ENCODE data around the gene FAAP100. TPM values are rescaled to one million over a fixed set of nuclear protein-coding genes. Genes with fewer than 3 reads are reported as not detected.
A peak's percentile ranks its signal among the peaks of the same experiment; 100 is the strongest.

Gene FAAP100
- polyA plus RNA-seq, 1 donor: 26.9 TPM

GRCh38 chr17:81499601-81499970 lies 52.6 kb downstream of the FAAP100 start:
- Histone ChIP-seq H3K27me3 (ENCODE audit: control insufficient read depth, insufficient read depth, low read length) (peaks cover 15% of the 10 kb centered on the region), H3K27ac (ENCODE audit: low read length) (no peak overlapping the region), H3K4me3 (ENCODE audit: low read length) (no peak overlapping the region), H3K36me3 (ENCODE audit: control insufficient read depth, insufficient read depth, low read length) (no peaks in the 10 kb centered on the region), H3K4me1 (ENCODE audit: control insufficient read depth, insufficient read depth, low read length) (no peaks in the 10 kb centered on the region), H3K9me3 (ENCODE audit: control insufficient read depth, low read depth, low read length) (no peaks in the 10 kb centered on the region)
- no peak for DNase-seq
- no CpG with 5 or more reads among the region's 12 CpGs for WGBS (ENCODE audit: insufficient coverage, low lambda C conversion rate)

GRCh38 chr17:81498953-81499600 lies 53.1 kb downstream of the FAAP100 start:
- H3K9me3 ChIP-seq (ENCODE audit: control insufficient read depth, low read depth, low read length): no peaks in the 10 kb centered on the region
- DNase-seq: no peak
- WGBS (ENCODE audit: insufficient coverage, low lambda C conversion rate): no CpG with 5 or more reads among the region's 64 CpGs
- no peak overlapping the region for H3K4me3 ChIP-seq (ENCODE audit: low read length)
- H3K27me3 ChIP-seq (ENCODE audit: control insufficient read depth, insufficient read depth, low read length): peaks cover 15% of the 10 kb centered on the region
- H3K4me1 ChIP-seq (ENCODE audit: control insufficient read depth, insufficient read depth, low read length): no peaks in the 10 kb centered on the region
- no peak overlapping the region for H3K27ac ChIP-seq (ENCODE audit: low read length)
- H3K36me3 ChIP-seq (ENCODE audit: control insufficient read depth, insufficient read depth, low read length): no peaks in the 10 kb centered on the region

DNA sequence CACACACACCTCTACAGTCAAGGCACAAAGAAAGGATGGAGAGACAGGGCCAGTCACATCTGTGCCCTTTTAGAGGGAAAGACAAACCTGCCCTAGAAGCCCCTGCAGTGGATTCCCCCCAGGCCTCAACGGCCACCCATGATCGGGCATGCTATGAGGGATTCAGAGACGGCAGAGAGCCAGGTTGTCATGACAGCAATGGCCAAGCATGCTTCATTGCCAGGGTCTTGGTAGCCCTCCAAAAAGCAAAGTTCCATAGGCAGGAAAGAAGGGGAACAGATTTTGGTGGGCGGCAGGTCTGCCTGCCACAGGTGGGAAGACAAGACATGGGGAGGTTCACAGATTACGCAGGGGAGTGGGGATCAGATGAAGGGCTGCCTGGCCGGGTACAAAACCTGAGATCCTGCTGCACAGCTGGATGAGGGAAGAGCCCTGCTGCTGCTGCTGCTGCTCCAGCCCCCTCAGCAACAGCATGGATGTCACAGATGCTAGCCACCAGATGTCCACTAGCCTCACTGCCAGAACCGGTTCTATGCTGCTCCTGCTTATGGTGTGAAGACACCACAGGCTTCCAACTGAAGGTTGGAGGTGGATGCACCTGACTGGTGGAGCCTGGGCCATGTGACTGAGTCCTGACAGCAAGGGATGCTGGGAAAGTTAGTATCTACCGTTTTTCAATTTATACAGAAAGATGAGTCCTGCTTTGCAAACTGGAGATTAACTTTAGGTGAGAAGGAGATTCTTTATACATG lies 57.4 kb downstream of the FAAP100 start:
- WGBS (ENCODE audit: insufficient coverage, low lambda C conversion rate): 83% methylated on average over 1 of the region's 8 CpGs

DNA sequence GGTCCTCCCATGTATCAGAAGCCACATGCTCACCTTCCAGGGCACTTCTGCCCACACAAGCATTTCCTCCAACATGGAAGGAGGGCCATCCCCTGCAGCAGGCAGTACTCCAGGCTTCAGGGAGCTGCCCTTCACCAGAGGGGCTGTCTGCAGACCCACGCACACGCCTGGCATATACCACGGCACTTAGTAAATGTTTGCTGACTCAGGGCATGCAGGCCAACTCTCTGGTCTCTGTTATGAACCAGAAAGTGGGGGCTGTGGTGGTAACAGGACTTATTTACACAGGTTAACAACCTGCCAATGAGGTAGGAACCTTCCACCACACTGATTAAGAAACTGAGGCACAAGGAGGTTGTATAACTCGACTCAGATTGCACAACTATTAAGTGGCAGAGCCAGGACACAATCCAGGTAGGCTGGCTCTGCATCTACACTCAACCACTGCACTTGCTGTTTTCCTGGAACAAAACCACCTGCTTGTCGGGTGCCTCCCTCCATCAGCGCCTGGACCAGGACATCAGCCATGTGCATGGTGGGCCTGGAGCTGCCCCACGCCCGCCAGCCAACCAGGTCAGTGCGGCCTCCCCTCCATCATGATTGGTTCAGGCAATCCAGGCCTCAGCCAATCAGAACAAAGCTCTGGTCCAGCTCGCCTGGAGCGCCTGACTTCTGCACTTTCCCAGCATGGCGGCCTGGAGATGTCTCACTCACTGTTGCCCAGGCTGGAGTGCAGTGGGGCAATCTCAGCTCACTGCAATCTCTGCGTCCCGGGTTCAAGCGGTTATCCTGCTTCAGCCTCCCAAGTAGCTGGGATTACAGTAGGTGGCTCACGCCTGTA lies 58.7 kb downstream of the FAAP100 start:
- peaks cover 26% of the 10 kb centered on the region for H3K4me1 ChIP-seq (ENCODE audit: control insufficient read depth, insufficient read depth, low read length)
- no peak overlapping the region for H3K4me3 ChIP-seq (ENCODE audit: low read length)
- WGBS (ENCODE audit: insufficient coverage, low lambda C conversion rate): no CpG with 5 or more reads among the region's 16 CpGs
- DNase-seq: no peak
- peaks cover 3% of the 10 kb centered on the region for H3K27me3 ChIP-seq (ENCODE audit: control insufficient read depth, insufficient read depth, low read length)
- H3K9me3 ChIP-seq (ENCODE audit: control insufficient read depth, low read depth, low read length): peaks cover 3% of the 10 kb centered on the region
- H3K36me3 ChIP-seq (ENCODE audit: control insufficient read depth, insufficient read depth, low read length): no peaks in the 10 kb centered on the region
- no peak overlapping the region for H3K27ac ChIP-seq (ENCODE audit: low read length)

More for the DNA sequence above, 57.4 kb downstream of the FAAP100 start:
- Histone ChIP-seq H3K4me1 (ENCODE audit: control insufficient read depth, insufficient read depth, low read length) (peaks cover 19% of the 10 kb centered on the region), H3K27ac (ENCODE audit: low read length) (no peak overlapping the region), H3K4me3 (ENCODE audit: low read length) (no peak overlapping the region), H3K27me3 (ENCODE audit: control insufficient read depth, insufficient read depth, low read length) (peaks cover 15% of the 10 kb centered on the region), H3K36me3 (ENCODE audit: control insufficient read depth, insufficient read depth, low read length) (no peaks in the 10 kb centered on the region), H3K9me3 (ENCODE audit: control insufficient read depth, low read depth, low read length) (no peaks in the 10 kb centered on the region)
- DNase-seq: no peak

- no peaks in the 10 kb centered on the region for H3K36me3 ChIP-seq (ENCODE audit: control insufficient read depth, insufficient read depth, low read length)
- H3K9me3 ChIP-seq (ENCODE audit: control insufficient read depth, low read depth, low read length): peaks cover 4% of the 10 kb centered on the region
- no peak overlapping the region for H3K4me3 ChIP-seq (ENCODE audit: low read length)
- H3K27ac ChIP-seq (ENCODE audit: low read length): no peak overlapping the region
- no peak for DNase-seq
- WGBS (ENCODE audit: insufficient coverage, low lambda C conversion rate): 100% methylated on average over 1 of the region's 9 CpGs
- H3K27me3 ChIP-seq (ENCODE audit: control insufficient read depth, insufficient read depth, low read length): peaks cover 3% of the 10 kb centered on the region
- peaks cover 27% of the 10 kb centered on the region for H3K4me1 ChIP-seq (ENCODE audit: control insufficient read depth, insufficient read depth, low read length)
Observed at GRCh38 chr17:81492706-81493105, 59.4 kb downstream of the FAAP100 start.

DNA sequence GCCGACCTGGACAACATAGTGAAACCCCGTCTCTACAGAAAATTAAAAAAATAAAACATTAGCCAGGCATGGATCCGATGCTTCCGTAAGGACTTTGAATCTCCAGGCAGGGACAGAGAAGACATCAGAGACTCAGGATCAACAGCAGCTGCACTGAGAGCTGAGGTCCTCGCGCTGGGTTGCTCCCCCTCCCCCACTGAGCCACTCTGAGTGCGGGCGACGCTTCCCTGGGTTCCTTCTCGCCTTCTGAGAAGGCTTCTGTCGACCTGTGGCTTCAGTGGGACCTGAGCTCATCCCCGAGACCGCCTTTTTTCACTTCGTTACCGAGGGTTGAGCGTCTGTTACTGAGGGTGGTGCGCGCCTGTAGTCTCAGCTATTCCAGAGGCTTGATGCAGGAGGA lies 60.0 kb downstream of the FAAP100 start:
- H3K4me3 ChIP-seq (ENCODE audit: low read length): no peak overlapping the region
- H3K27ac ChIP-seq (ENCODE audit: low read length): no peak overlapping the region
- H3K4me1 ChIP-seq (ENCODE audit: control insufficient read depth, insufficient read depth, low read length): peaks cover 30% of the 10 kb centered on the region
- H3K9me3 ChIP-seq (ENCODE audit: control insufficient read depth, low read depth, low read length): peaks cover 4% of the 10 kb centered on the region
- no peak for DNase-seq
- peaks cover 3% of the 10 kb centered on the region for H3K27me3 ChIP-seq (ENCODE audit: control insufficient read depth, insufficient read depth, low read length)
- no peaks in the 10 kb centered on the region for H3K36me3 ChIP-seq (ENCODE audit: control insufficient read depth, insufficient read depth, low read length)
- no CpG with 5 or more reads among the region's 18 CpGs for WGBS (ENCODE audit: insufficient coverage, low lambda C conversion rate)

DNA sequence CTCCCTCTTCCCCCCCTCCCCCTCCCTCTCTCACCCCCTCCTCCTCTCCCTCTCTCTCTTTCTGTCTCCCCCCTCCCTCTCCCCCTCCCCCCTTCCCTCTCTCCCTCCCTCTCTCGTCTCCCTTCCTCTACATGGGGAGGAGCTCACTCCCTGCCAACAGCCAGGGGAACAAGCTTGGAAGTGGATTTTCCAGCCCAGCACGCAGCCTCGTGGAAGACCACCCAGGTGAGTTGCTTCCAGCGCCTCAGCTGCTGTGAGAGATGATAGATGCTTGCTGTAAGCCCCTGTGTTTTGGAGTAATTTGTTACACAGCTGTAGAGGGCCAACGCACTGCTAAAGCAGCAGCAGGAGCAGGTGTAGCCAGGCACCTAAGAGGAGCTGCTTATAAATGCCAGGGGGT lies 60.4 kb downstream of the FAAP100 start:
- peaks cover 3% of the 10 kb centered on the region for H3K27me3 ChIP-seq (ENCODE audit: control insufficient read depth, insufficient read depth, low read length)
- DNase-seq: peak in 1 of 2 donors; percentile 8
- peaks cover 32% of the 10 kb centered on the region for H3K4me1 ChIP-seq (ENCODE audit: control insufficient read depth, insufficient read depth, low read length)
- no peak overlapping the region for H3K27ac ChIP-seq (ENCODE audit: low read length)
- H3K4me3 ChIP-seq (ENCODE audit: low read length): no peak overlapping the region
- peaks cover 4% of the 10 kb centered on the region for H3K9me3 ChIP-seq (ENCODE audit: control insufficient read depth, low read depth, low read length)
- WGBS (ENCODE audit: insufficient coverage, low lambda C conversion rate): no CpG with 5 or more reads among the region's 5 CpGs
- H3K36me3 ChIP-seq (ENCODE audit: control insufficient read depth, insufficient read depth, low read length): no peaks in the 10 kb centered on the region

DNA sequence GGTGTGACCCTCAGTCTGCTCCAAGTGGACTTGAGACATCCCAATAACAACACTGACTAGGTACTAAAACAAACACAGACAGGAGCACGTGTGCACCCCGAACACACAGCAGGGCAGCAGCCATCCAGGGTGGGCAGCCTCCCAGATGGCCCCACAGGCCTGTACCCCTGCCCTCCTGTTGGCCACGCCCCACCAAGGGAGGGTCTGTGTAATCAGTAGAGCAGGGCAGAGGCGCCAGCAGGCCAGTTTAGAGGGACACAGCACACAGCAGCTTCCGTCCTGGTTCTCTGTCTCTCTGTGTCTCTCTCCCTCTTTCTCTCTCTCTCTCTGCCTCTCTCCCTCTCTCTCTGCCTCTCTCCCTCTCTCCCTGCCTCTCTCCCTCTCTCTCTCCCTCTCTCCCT lies 61.0 kb downstream of the FAAP100 start:
- H3K36me3 ChIP-seq (ENCODE audit: control insufficient read depth, insufficient read depth, low read length): no peaks in the 10 kb centered on the region
- no CpG with 5 or more reads among the region's 5 CpGs for WGBS (ENCODE audit: insufficient coverage, low lambda C conversion rate)
- H3K4me3 ChIP-seq (ENCODE audit: low read length): no peak overlapping the region
- peaks cover 32% of the 10 kb centered on the region for H3K4me1 ChIP-seq (ENCODE audit: control insufficient read depth, insufficient read depth, low read length)
- DNase-seq: peak; percentile 84 to 89
- peak overlapping the region; percentile 11 for H3K27ac ChIP-seq (ENCODE audit: low read length)
- peaks cover 4% of the 10 kb centered on the region for H3K9me3 ChIP-seq (ENCODE audit: control insufficient read depth, low read depth, low read length)
- no peaks in the 10 kb centered on the region for H3K27me3 ChIP-seq (ENCODE audit: control insufficient read depth, insufficient read depth, low read length)

- Histone ChIP-seq H3K4me3 (ENCODE audit: low read length) (no peak overlapping the region), H3K27ac (ENCODE audit: low read length) (peak overlapping the region; percentile 11)
- whole genome bisulfite sequencing (ENCODE audit: insufficient coverage, low lambda C conversion rate): no CpG with 5 or more reads among the region's 14 CpGs
Observed at GRCh38 chr17:81489998-81490992, 61.9 kb downstream of the FAAP100 start.

More at GRCh38 chr17:81489998-81490992, 61.9 kb downstream of the FAAP100 start:
- no peaks in the 10 kb centered on the region for H3K27me3 ChIP-seq (ENCODE audit: control insufficient read depth, insufficient read depth, low read length)
- H3K36me3 ChIP-seq (ENCODE audit: control insufficient read depth, insufficient read depth, low read length): no peaks in the 10 kb centered on the region
- peaks cover 32% of the 10 kb centered on the region for H3K4me1 ChIP-seq (ENCODE audit: control insufficient read depth, insufficient read depth, low read length)
- peaks cover 4% of the 10 kb centered on the region for H3K9me3 ChIP-seq (ENCODE audit: control insufficient read depth, low read depth, low read length)
- peak in 1 of 2 donors; percentile 19 for DNase-seq
